ENCODE results near the gene RBP2.
"Not testable (repeated sequence)": the region's sequence is repeated elsewhere in the genome, so short reads cannot be mapped to it uniquely, and the experiment has no call there.

RBP2 gene

GRCh38 chr3:139441656-139442055, 34.7 kb downstream of the RBP2 start:
- no peak for DNase-seq
- ATAC-seq: no peak

DNA sequence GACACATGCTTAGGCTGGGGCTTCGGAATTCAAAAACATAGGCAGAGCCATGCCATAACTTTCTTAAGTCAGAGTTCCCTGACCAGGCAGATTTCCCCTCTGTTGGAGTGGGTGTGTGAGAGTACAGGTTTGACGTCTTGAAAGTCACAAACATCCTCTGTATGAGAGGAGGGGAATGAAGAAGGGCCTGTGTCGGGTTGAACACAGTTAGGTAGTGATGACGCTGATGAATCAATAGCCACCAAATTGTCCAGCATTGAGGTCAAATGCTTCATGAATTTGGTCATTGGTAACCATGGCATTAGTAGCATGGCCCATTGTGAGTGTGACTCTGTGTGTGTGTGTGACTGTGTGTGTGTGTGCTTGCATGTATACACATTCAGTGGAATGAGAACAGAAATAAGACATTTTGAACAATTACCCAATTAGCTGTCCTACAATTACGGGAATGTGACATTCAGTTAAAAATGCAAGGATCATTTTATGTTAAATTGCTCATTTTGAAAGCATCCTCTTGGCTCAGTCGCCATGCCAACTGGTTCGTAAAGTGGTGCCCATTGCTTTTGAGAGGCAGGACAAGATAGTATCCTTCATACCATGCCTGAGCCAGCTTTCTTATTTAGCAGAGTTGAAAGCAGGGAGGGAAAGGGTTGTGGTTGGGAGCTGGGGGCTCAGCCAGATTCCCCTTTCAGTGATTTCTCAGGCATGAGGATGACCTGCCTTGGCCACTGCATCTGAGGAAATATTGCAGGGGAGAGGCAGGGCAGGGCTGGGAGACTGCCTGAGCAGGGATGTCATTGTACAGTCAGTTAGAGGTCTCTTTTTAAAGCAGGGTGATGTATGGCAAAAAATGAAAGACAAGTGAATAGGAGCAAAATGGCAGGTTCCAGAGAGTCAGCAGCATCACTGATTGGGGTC, 35.4 kb downstream of the RBP2 start:
- no peak for ATAC-seq
- DNase-seq: no peak

DNA sequence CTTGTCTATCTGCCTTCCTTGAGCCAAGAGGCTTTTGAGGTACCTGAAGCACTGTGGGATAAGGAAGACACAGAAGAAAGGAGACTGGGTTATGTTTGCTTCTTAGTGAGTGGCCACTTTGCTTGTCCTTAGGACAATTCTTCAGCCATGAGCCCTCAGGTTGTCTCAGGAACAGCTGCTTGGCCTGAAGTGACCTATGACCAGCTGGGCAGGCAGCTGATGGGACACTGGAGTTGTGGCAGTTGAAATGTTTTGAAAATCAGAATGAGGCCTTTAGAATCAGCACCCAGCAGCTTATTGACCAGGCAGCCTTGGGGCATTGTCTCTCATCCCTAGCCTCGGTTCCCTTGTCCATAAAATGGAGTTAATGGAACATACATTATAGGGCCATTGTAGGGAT, 37.0 kb downstream of the RBP2 start:
- DNase-seq (no peak), ATAC-seq (no peak)

DNA sequence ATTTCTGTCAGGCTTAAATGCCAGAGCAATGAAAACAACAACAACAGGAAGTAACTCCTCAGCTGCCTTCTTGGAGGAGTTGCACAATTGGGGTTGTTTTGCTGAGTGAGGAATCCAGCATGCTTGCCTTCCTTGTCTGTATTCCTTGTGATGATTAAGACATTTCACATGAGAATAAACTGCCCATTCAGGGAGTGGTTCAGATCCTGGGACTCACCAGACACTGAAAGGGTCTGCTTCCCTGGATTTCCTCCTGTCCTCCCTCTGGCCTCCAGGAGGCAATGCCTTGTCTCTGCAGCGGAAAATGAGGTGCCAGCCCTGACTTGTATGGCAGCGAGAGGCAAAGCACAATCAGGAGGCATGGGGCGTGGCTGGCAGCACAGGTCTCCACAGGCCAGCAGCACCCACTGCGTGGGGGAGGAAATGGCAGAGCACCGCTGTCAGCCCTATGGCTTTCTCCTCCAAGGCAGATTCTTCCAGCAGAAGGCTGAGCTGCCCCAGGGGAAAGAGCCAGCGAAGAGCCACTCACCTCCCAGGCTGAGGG, 41.5 kb downstream of the RBP2 start:
- DNase-seq: no peak
- no peak for ATAC-seq

DNA sequence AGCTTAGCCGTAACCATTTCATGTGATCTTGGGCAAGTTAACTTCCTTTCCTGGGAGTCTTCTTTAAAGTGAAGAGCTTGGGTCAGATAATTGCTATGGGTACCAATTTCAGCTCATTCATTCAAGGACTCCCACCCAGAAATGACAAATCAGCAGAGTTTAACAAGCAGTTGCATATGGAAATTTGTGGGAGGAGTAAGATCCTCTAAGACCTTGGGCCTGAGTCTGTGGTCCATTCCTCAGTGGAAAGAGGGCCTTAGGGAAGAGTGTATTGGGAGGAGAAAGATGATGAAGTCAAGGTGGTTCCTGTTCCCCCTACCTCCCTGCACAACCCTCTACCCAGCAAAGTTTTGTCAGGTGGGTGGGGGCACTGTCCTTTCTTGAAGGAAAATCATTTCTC, 42.1 kb downstream of the RBP2 start:
- ATAC-seq: no peak
- no peak for DNase-seq

DNA sequence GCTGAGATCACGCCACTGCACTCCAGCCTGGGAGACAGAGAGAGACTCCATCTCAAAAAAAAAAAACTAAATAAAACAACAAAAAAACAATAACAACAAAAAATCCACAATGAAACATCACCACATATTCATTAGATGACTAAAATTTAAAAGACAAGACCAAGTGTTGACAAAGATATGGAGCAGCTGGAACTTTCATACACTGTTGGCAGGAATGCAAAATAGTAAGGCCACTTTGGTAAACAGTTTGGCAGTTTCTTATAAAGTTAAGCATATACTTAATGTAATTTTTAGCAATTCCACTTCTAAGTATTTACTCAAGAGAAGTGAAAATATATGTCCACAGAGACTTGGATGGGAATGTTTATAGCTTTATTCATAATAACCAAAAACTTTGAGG, 43.2 kb downstream of the RBP2 start:
- DNase-seq: no peak
- ATAC-seq: no peak

DNA sequence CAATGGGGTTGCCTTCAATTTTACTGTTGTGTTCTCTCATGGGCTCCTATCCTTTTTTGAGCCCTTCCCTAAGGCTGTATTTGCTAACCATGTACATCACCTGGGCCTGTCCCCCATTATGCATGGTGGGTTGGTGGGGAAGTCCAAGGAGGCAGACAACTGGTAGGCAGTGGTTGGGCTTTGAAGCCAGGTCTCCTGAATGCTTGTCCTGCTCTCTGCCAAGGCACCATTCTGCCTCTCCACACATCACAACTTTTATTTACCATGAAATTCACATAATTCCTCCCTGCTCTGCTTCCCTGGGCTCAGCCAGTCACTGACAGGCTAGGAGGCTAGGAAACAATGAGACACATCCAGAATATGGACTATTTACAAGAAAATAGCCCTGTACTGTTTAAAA, 45.8 kb downstream of the RBP2 start:
- DNase-seq: no peak

GRCh38 chr3:139427283-139428060, 48.8 kb downstream of the RBP2 start:
- ATAC-seq (peak; percentile 49), DNase-seq (no peak)

More for the DNA sequence above, 45.8 kb downstream of the RBP2 start:
- ATAC-seq: no peak

- ATAC-seq: no peak
These were observed 50.4 kb downstream of the RBP2 start for GRCh38 chr3:139425745-139426400.

DNA sequence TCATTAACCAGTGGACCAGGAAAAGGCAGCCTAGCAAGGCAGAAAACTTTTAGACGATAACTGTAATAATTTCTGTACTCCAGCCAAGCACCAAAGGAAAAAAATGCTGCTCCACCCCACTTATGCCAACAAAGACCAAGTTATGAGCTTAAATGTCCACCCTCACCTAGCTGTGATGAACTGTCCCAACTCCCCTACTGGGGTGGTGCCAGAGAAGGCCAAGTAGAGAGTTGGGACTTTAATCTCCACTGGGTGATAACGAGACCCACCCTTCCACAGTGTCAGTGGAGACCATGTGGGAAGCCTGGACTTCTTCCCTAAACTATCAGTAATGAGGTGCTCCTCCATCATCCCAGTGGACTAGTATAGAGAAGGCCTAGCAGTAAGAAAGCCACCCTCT, 53.1 kb downstream of the RBP2 start:
- DNase-seq: no peak
- no peak for ATAC-seq

More at GRCh38 chr3:139425745-139426400, 50.4 kb downstream of the RBP2 start:
- no peak for DNase-seq

DNA sequence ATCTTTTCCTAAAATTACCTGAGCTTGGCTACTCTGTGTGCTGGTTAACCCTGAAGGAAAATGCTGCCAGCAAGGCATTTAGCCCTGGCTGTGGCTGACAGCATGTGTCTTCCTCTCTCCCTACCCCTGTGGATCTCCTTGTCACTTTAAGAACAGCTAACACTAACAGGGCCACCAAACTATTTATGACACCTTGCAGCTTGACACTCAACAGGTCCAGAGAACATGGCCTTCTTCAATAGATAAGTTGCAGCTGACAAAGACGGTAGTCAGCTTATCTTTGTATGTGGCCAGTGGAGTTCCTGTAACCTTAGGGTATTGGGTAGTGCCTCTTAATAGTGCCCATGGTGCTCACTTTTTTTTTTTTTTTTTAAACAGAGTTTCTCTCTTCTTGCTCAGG, 54.9 kb downstream of the RBP2 start:
- ATAC-seq: no peak

DNA sequence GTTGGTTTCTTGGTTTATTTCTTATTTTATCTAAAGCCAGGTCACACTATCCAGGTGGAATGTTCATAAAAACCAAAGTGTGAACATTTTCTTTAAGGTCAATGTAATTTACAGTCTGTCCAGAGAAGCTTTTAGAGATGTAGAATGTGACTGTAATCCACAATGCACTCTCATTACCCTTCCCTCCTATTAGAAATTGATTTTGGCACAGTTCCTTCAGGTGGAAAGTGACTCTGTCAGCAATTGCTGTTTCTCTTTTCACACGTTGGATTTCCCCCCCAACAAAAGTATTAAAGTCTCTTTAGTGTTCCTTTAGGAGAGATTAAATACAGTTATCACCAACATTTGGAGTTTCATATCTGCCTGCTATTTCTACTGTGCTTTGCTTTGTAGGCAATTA, 55.3 kb downstream of the RBP2 start:
- ATAC-seq (no peak), DNase-seq (no peak)

More for the DNA sequence above, 54.9 kb downstream of the RBP2 start:
- no peak for DNase-seq

DNA sequence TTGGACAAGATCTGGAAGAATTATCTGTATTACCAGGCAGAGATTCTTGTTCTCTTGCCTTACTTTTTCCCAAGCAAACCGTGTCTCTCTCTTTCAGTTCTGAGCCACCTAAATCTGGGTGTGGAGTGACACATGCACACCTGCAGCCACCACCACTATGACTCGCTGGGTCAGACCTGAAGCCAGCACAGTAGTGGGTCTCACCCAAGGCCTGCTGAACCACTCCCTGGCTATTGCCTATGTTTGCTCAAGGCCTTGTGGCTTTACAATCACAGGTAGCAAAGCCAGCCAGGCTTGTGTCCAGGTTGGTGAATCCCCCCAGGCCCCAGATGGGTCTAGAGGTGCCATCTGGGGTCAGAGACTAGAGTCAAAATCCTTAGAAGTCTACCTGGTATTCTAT, 58.2 kb downstream of the RBP2 start:
- ATAC-seq (no peak), DNase-seq (no peak)

DNA sequence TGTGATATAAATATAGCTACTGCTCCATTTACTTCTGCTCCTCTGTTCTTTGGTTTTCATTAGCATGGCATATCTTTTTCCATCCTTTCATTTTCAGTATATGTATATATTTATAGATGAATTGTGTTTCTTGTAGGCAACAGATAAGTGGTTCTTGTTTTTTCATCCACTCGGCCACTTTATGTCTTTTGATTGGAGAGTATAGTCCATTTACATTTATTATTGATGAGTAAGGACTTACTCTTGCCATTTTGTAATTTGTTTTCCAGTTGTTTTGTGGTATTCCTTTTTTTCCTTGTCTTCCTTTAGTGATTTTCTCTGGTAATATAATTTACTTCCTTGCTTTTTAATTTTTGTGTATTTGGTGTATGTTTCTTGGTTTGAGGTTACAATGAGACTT, 60.0 kb downstream of the RBP2 start:
- DNase-seq (no peak), ATAC-seq (no peak)

DNA sequence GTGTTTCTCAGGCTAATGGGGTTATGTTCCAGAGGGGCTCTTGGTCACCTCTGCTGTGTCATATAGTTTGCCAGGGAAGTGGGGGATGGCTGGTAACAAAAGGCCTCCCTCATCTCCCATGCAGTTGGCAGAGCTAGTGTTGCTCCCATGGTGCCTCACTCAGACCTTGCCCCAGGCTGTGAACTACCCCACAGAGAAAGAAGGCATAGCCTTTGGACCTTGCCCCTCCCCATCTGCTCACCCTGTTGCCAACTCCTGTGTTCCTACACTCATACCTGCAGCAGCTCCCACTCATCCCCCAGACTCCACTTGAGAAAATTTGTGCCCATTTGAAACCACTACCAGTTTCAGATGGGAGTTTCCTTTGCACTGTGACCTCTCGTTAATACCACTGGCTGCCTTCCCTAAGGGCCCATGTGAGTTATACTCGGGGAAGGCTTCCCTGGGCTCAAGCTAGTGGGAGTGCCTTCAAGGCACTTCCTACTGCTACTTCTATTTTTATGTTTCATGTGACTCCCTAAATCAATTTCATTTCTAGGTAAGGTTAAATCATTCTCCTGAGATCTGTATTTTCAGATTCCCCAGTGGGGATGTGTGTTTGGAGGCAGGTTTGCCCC, 61.6 kb downstream of the RBP2 start:
- ATAC-seq: no peak

GRCh38 chr3:139412891-139413290, 63.4 kb downstream of the RBP2 start:
- not testable (repeated sequence) for ATAC-seq, DNase-seq

More for the DNA sequence above, 61.6 kb downstream of the RBP2 start:
- DNase-seq: no peak

All from stimulated activated naive CD8-positive, alpha-beta T cell treated with anti-CD3 and anti-CD28 coated beads, Interleukin-15, Interleukin-2, amounts not matched to agents 100 U/mL and 50 U/mL, for 24 hours (primary cell).